GM21825 (cell line): Measurements from ENCODE around the gene WLS.

Source experiments
- ATAC-seq: cut with Tn5 transposase; IDR thresholded peaks from one replicate; pipeline ENCODE4 v1.9.1; 2021; ENCODE audit warnings: mild to moderate bottlenecking, moderate library complexity; ENCODE audit not compliant: unreplicated experiment

Gene WLS

DNA sequence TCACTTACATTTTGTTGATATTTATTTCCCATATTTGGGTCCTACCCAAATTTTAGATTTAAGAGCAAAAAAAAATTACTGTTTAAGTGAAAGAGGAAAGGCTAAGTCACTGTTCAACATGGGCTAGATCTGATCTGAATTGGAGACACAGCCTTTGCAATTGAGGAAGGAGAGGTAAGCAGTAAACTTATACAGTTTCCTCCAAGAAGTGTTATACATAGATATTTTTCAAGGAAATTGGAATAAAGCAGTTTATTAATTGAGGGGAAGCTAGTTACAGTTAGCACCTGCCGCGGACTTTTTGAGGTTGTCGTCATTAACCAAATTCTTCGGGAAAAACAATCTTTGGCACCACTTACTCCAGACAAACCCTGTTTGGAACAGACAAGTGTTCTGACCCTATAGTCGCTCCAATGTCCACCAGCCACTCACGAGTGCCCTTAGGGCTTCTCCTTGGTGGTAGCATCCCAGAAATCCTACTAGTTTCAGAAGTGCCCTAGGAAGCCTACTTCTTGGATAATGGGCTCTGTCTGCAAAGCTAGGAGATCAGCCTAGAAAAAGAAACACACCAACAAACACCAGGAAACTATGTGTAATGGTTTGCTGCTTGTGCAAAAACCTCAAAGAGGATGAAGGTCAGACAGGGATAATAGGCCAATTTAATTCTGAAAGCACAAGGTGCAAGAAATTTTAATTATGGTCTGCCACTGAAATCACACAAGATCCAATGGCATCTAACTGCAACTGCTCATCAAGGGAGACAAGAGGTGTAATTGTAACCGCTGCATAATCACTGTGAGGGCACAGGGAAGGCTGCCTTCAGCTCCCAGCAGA is 2.5 kb downstream of the WLS start:
- ATAC-seq = no peak

- ATAC-seq = no peak
Observed at GRCh38 chr1:68228851-68229250, 3.5 kb downstream of the WLS start.

DNA sequence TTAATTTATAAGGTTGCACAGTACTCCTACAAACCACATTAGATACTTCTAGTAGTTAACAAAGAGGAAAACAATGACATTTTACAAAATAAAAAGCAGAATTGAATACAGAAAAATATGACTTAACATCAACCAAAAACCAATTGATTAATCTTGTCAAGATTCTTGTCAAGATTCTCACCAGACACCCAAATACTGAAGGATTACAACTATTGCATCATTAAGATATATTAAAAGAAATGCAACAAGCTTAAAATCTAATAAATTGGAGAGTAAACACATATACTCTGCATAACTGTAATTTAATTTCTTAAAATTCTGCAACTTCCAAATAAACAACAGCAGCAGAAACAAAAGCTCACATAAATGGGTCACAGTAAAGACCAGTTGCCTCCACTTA is 4.7 kb downstream of the WLS start:
- no peak for ATAC-seq

GRCh38 chr1:68225781-68226180 is 6.5 kb downstream of the WLS start:
- no peak for ATAC-seq

DNA sequence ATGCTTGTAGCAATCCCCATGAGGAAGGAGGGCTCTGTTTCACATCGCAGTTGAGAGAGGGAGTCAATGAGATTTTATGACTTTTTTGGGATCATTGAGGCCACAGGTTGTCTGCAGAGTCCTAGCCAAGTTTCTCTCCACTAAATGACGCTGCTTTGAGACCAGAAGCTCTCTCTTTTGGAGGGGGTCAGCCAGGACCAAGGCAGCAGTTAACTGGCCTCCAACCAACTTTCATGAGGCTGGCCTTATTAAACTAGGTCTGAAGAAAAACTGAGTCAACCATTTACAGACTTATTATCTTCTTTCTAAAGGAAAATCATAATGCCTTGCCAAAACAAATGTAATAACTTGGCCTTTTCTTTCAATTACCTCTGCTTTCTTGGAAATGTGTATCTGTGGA is 8.6 kb downstream of the WLS start:
- ATAC-seq = no peak

GRCh38 chr1:68221980-68222373 is 10.3 kb downstream of the WLS start:
- no peak for ATAC-seq

- ATAC-seq = no peak
Observed at GRCh38 chr1:68221001-68221979, 11.0 kb downstream of the WLS start.

- no peak for ATAC-seq
Observed at GRCh38 chr1:68220420-68220819, 11.9 kb downstream of the WLS start.

- no peak for ATAC-seq
Observed at GRCh38 chr1:68218490-68218889, 13.8 kb downstream of the WLS start.

GRCh38 chr1:68217618-68218017 is 14.7 kb downstream of the WLS start:
- ATAC-seq = no peak

DNA sequence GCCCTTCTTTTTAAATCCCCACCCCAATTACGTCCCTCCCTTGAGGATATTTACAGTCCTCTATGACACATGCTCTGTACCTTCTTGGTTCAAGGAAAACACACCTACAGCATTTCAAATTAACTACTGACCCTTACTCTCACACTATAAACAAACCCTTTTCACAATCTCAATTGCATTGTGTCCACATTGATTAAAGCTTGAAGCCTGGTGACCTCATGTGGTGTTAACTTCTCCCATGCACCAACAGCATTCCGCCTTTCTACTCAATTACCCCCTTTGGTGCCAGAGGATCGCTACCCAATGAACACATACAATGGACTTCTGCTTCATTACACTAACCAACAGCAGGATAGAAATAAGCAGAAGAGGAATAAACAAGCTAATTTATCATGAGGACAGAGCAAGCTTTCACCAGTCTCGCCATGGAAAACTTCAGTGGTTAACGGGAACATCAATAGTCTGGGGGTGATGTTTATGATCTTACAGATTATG is 15.2 kb downstream of the WLS start:
- ATAC-seq = no peak

DNA sequence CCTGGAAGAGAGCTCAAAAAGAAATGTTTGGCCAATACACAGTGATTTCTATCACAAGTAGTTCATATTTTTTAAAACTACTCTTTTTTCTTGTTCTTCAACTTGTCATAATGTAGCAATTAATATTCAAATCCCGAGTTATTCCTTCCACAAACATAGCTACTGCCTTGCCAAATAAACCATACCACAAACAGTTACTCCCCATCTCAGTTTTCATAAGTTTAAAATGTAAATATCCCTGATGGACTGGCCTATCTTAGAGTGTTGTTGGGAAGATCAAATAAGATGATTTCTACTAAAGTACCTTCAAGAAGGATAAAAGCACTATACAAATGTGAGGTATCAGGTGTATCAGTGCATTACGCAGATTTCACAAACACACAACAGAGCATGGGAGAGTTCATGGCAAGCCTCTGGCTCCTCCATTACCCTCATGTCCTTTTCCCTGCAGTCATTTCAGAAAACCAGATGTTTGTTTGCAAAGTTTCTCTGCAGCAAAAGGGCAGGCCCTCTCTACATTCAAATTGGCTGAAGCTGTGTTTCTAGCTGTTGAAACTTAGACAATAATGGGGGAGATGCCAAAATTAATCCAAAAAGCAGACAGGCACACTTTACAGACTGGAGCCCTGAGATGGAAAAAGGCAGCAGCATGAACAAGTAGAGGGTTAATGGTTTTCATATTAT is 16.1 kb downstream of the WLS start:
- ATAC-seq = no peak

DNA sequence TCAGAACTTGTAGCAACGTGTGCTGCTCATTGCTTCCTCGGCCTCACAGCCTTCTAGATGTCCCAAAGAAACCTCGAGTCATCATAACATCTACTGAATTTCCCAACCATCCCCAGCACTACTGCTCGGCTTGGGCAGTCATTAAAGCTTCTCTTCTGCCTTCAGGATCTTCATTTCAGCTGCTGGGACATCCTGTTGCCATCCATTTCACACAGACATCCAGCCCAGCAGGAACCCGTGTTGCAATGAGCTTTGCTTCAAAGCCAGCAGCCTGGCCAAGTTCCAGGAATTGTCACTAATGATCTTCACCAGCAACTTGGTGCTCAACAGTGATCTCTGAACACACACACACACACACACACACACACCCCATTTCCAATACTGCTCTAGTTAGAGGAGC is 18.5 kb downstream of the WLS start:
- ATAC-seq = no peak

DNA sequence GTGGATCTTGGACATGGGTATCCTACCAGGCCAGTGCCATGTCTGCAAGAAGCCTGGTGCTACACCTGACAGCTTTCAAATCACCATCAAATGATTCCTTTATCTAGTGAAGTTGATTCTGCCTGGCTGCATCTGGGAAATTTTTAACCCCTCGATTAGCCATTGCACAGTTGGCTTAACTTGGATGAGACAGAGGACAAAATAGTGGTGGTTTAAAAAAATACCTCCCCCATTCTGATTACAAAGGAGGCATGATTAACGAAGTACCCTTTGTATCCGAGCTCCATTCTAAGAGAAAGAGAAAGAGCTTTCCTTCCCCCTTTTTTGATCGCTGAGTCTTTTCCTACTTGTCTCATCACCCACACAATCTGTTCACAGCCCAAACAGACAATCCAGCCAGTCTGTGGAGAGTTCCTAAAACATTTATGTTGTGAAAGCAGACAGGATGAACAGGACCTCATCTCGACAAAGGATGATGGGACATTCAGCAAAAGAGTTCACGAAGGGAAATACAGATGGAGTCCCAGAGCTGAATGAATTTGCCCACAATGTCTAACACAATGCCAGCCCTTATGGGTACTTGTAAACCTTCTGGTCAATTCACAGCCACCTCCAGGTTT is 20.5 kb downstream of the WLS start:
- no peak for ATAC-seq

GRCh38 chr1:68210829-68211228 is 21.5 kb downstream of the WLS start:
- no peak for ATAC-seq

- ATAC-seq = no peak
Observed at GRCh38 chr1:68210027-68210426, 22.3 kb downstream of the WLS start.

DNA sequence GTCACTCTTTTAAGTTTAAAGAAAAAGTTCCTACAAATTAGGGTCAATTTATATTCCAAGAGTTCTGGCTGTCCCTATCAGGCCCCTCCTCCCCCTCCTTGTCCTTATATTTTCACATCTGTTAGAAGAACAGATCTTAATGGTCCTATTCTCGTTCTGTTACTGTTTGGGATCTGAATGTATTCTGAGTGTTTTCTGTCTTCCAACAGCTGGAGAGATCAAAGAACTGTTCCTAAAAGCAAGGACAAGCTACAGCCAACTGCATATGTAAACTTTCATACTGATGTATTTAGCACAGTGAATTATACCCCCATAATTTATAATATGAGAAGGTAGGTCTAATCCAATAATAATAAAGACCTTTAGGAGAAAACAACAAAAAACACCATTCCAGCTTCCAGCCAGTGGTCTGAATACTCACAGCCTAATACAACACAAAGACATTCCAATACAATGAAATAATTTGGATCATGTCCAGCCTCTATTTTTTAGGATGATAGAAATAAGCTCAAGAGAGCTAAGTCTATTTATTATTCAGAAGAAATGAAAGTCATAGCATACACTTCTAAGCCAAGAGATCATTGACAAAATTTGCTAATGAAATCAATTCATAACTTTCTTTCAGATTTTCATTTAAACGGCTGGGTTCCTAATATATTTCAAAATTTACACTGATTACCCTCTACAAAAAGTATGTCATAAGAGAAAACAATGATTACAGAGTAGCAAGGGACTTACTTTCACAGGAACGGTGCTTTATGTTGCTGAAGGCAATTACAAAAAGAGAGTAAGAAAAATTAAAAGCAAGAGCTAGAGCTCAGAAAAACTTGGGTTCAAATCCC is 25.3 kb downstream of the WLS start:
- ATAC-seq = no peak

- no peak for ATAC-seq
Observed at GRCh38 chr1:68205794-68206358, 26.4 kb downstream of the WLS start.

DNA sequence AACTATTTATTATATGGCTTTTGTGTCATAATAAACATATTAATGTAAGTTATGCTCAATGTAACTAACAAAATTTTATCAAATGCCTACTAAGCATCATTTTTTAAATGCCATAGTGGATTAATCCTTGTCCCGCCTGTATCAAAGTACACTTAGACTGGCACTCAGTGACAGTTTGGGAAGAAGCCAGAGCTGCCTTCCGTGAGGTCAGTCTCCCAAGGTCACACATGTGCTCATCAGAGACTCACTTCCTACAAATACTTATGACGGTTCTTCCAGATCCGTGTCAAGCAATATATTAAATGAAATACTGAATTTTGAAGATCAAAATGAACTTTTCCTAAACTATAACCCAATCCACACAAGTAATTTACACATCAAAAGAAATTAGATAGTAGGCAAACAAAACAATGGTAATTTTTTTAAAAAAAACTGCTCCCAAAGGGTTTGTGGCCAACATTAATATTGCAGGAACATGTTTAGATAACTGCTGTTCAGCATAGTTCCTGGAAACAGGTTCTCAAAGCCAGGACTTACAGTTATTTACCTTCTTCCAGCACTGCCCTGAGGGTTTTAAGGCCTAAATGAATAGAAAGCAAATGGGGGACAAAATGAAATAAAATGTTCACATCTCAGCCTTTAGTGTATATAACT is 27.2 kb downstream of the WLS start:
- ATAC-seq = no peak
